Activated T-helper 17 cell treated with anti-CD3 and anti-CD28 coated beads, Interleukin-2, amount 50 U/mL, for 72 hours (primary cell): ENCODE measurements around the gene ZNF442. TPM values are rescaled to one million over a fixed set of nuclear protein-coding genes. Genes with fewer than 3 reads are reported as not detected.
"Not testable (repeated sequence)": the region's sequence is repeated elsewhere in the genome, so short reads cannot be mapped to it uniquely, and the experiment has no call there.

Experiments used
- ATAC-seq: fragments of 150-1000 bp; cut with Tn5 transposase; replicated peaks from 2 replicates; pipeline ENCODE4 v1.10.0; 2021; ENCODE audit warnings: mild to moderate bottlenecking, moderate library complexity
- H3K27ac Mint-ChIP-seq: one replicate; pipeline ENCODE4 v1.8.0; 2022; ENCODE audit warnings: mixed read lengths
- H3K27me3 Mint-ChIP-seq: one replicate; pipeline ENCODE4 v1.8.0; 2022; ENCODE audit warnings: mixed read lengths
- H3K36me3 Mint-ChIP-seq: one replicate; pipeline ENCODE4 v1.8.0; 2022; ENCODE audit warnings: low read depth, mild to moderate bottlenecking, mixed read lengths
- H3K4me1 Mint-ChIP-seq: one replicate; pipeline ENCODE4 v1.8.0; 2022; ENCODE audit warnings: mixed read lengths
- H3K4me3 Mint-ChIP-seq: one replicate; pipeline ENCODE4 v1.8.0; 2022; ENCODE audit warnings: mild to moderate bottlenecking, mixed read lengths
- H3K9me3 Mint-ChIP-seq: one replicate; pipeline ENCODE4 v1.8.0; 2022; ENCODE audit warnings: mixed read lengths
- total RNA-seq, 2 donors: library from RNA; stranded (reverse); gene quantifications; one replicate each; pipeline ENCODE4 v1.2.3, GENCODE V29; 2022

ZNF442 gene
- under 1 TPM; 0.56 to 0.61 TPM for total RNA-seq

DNA sequence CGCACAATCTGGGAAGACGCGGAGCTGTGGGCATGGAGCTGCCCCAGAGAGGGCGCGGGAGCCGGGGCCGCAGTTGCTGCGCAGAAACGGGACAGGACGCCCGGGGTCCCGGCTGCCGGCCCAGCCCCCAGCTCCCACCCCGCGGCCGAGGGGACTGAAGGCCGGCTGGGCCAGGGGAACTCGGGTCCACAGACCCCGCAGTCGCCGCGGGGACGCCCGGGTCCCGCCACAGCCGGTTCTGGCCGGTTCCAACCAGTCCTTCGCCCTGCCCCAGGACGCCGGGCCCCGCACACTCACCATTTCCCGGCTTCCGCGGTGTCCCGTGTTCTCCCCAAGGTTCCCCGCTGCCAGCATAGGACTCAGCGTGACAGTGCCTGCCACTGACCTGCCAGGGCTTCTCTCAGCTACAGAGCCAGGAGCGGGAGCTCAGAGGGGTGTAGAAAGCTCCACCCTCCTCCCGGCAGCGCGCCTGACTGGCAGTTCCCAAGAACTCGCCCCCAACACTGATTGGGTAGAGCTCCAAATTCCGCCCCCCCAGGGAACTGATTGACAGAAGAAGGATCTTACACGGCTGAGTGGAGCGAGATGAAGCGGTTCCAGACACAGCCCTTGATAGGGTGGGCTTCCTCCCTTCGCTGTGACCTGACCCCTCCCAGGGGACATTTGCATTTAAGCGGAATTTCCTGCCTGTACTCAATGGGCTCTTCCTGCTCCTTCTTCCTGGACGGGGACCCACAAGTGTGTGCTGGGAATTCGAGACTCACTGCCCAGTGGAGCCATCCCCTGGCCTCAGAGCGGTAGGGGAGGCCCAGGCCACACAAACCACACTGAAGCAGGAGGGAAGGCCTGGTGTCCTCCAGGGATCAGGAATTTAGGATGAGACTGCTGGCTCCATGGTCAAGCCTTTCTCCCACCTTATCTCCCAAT is at the start of gene ZNF442:
Gene ZNF442, minus strand, starts transcription at position 448 of the 927 bp plus-strand sequence. CDS start 2,052 bp downstream, outside the sequence.
- peak within 1 kb of the TSS; percentile 94 for H3K4me3 Mint-ChIP-seq
- H3K36me3 Mint-ChIP-seq: no peaks in the 10 kb centered on the region
- H3K9me3 Mint-ChIP-seq: no peaks in the 10 kb centered on the region
- ATAC-seq: peak; percentile 100
- peak within 1 kb of the TSS; percentile 76 for H3K27ac Mint-ChIP-seq
- H3K4me1 Mint-ChIP-seq: peaks cover 8% of the 10 kb centered on the region
- no peaks in the 10 kb centered on the region for H3K27me3 Mint-ChIP-seq

DNA sequence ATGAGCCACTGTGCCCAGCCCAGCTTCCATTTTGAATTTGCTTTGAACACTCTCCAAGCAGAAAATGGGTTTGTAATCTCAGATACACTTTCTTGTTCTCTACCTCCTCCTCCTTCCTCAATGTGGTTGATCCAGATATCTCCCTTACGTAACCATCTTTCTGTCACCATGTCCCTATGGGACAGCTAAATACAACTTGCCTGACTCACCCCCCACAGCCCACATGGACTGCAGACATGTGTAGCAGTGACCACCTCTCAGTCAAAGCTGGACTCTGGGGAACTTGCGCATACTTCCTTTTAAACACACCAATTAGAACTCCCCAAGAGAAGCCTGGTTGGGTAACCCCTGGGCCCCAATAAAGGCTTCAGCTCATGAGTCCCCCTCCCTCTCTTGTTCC is 46.4 kb upstream of the ZNF442 start:
- ATAC-seq: no peak
- no peak overlapping the region for H3K4me3 Mint-ChIP-seq
- H3K27me3 Mint-ChIP-seq: no peaks in the 10 kb centered on the region
- no peaks in the 10 kb centered on the region for H3K4me1 Mint-ChIP-seq
- H3K9me3 Mint-ChIP-seq: peaks cover 6% of the 10 kb centered on the region
- H3K36me3 Mint-ChIP-seq: no peaks in the 10 kb centered on the region
- H3K27ac Mint-ChIP-seq: no peak overlapping the region

DNA sequence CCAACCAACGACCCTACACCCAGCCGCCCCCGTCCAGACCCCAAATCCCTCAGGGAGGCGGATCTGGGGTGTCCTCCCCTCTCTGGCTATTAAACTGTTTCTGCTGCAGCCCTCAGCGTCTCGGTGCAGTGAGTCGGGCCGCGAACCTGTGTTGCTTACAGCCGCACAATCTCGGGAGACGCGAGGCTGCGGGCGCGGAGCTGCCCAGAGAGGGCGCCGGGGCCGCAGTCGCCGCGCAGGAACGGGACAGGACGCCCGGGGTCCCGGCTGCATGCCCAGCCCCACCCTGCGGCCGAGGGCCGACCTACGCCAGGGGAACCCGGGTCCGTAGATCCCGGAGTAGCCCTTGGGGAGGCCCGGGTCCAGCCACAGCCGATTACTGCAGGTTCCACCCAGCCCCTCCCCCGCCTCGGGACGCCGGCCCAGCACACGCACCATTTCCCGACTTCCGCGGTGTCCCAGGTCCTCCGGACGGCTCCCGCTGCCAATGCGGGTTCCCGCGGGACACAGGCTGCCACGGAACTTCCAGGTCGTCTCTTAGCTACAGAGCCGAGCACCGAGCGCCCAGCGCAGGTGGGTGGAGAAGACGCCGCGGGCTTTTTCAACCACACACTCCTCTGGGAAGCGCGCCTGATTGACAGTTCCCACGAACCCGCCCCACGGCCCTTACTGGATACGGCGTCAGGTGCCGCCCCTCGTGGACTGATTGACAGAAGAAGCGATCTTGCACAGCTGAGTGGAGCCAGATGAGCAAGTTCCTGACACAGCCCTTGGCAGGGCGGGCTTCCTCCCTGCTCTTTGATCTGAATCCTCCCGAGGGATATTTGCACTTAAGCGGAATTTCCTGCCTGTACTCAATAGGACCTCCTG is 35.4 kb upstream of the ZNF442 start, which contains the start of gene ZNF799:
Gene ZNF799, minus strand, starts transcription at position 639 of the 870 bp plus-strand sequence. Its CDS starts 201 bp downstream, at position 438.
- peak; percentile 98 for ATAC-seq
- no peaks in the 10 kb centered on the region for H3K4me1 Mint-ChIP-seq
- H3K36me3 Mint-ChIP-seq: peaks cover 8% of the 10 kb centered on the region
- H3K4me3 Mint-ChIP-seq: peak within 1 kb of the TSS; percentile 92
- no peaks in the 10 kb centered on the region for H3K27me3 Mint-ChIP-seq
- H3K27ac Mint-ChIP-seq: peak within 1 kb of the TSS; percentile 82
- no peaks in the 10 kb centered on the region for H3K9me3 Mint-ChIP-seq

DNA sequence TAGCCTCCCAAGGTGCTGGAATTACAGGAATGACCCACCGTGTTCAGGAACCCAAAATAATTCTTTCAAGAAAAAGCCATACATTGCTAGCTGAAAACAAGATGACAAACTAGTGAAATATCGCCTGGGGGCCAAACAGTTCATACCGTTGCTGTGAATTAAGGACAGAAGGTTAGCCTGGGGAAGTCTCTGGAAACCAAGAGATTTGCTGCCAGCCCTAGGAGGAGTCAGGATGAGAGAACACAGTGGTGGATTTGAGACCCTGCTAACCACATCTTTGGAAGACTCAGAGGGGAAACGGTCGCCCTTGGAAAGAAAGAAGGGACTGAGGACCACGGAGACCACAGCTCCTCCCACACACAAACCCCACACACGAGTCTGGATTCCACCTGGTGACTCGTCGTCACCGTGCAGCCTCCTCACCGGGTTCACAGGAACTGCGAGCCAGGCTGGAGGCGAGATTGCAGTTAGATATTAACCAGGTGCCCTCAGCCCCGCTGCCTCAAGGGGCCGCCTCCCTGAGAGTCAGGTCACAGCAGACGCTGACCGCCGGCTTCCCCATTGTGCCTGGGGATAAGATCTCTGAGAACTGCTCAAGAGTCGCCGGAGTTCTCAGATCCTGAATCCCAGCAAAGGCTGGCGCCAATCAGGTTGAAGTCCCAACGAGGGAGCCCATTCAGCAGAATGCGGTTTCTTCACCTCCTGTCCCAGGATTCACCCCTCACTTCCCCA is 34.6 kb upstream of the ZNF442 start:
- not testable (repeated sequence) for H3K27me3 Mint-ChIP-seq, H3K4me1 Mint-ChIP-seq, H3K9me3 Mint-ChIP-seq
- peak overlapping the region; percentile 92 for H3K4me3 Mint-ChIP-seq
- H3K27ac Mint-ChIP-seq: peak overlapping the region; percentile 82
- H3K36me3 Mint-ChIP-seq: peaks cover 14% of the 10 kb centered on the region
- ATAC-seq: peak; percentile 41

DNA sequence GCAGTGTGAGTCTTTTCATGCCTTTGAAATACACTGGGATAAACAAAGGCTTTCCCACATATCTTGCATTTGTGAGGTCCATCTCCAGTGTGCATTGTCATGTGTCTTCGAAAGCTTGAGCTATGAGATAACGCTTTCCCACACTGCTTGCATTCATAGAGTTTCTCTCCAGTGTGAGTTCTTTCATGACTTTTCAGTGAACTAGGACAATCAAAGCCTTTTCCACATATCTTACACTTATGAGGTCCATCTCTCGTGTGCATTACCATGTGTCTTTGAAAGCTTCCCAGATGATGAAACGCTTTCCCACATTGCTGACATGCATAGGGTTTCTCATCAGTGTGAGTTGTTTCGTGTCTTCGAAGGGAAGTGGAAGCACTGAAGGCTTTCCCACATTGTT is 25.7 kb upstream of the ZNF442 start:
- not testable (repeated sequence) for H3K27ac Mint-ChIP-seq, H3K4me1 Mint-ChIP-seq, H3K27me3 Mint-ChIP-seq, ATAC-seq, H3K4me3 Mint-ChIP-seq
- peaks cover 15% of the 10 kb centered on the region for H3K9me3 Mint-ChIP-seq
- peaks cover 60% of the 10 kb centered on the region for H3K36me3 Mint-ChIP-seq

DNA sequence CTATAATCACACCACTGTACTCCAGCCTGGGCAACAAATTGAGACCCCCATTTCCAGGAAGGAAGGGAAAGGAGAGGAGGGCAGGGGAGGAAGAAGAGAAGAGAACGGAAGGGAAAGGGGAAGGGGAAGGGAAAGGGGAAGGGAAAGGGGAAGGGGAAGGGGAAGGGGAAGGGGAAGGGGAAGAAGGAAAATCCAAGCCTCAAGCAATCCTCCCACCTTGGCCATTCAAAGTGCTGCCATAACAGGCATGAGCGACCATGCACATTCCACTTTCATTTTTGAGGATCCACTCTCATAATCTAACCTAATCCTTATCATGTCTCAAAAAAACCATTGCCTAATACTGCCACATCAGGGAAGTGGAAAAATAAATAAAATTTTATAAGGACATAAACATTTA is 20.9 kb upstream of the ZNF442 start:
- not testable (repeated sequence) for H3K27ac Mint-ChIP-seq, H3K4me1 Mint-ChIP-seq, ATAC-seq

DNA sequence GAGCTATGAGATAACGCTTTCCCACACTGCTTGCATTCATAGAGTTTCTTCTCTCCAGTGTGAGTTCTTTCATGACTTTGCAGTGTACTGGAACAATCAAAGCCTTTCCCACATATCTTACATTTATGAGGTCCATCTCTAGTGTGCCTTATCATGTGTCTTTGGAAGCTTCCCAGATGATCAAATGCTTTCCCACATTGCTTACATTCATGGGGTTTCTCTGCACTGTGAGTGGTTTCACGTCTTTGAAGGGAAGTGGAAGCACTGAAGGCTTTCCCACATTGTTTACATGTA is 14.9 kb upstream of the ZNF442 start:
- Mint-ChIP-seq H3K4me1 (no peaks in the 10 kb centered on the region), H3K4me3 (no peak overlapping the region), H3K36me3 (peaks cover 7% of the 10 kb centered on the region), H3K27me3 (peaks cover under 1% of the 10 kb centered on the region), H3K9me3 (peaks cover 27% of the 10 kb centered on the region), H3K27ac (no peak overlapping the region)
- ATAC-seq: no peak

More for the DNA sequence above, 20.9 kb upstream of the ZNF442 start:
- not testable (repeated sequence) for H3K27me3 Mint-ChIP-seq, H3K4me3 Mint-ChIP-seq
- H3K9me3 Mint-ChIP-seq: peaks cover 17% of the 10 kb centered on the region
- peaks cover 26% of the 10 kb centered on the region for H3K36me3 Mint-ChIP-seq

DNA sequence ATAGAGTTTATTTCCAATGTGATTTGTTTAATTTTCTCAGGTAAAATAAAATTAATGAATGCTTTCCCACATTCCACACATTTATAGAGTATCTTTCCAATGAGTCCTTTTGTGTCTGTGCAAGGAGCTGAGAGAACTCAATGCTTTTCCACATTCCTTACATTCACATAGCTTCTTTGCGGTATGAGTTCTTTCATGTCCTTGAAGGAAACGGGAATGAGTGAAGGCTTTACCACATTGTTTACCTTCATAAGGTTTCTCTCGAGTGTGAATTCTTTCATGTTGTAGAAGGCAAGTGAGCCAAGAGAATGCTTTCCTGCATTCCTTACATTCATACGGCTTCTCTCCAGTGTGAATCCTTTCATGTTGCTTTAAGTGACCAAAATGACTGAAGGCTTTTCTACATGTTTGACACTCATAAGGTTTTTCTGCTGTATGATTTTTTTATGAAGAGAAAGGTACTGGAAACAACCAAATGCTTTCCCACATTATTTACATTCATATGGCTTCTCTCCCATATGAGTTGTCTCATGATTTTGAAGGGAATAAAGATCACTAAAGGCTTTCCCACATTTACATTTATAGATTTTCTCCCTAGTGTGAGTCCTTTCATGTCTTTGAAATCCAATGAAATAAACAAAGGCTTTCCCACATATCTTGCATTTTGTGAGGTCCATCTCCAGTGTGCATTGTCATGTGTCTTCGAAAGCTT is 14.4 kb upstream of the ZNF442 start:
- Mint-ChIP-seq H3K4me3 (no peak overlapping the region), H3K9me3 (peaks cover 27% of the 10 kb centered on the region)

DNA sequence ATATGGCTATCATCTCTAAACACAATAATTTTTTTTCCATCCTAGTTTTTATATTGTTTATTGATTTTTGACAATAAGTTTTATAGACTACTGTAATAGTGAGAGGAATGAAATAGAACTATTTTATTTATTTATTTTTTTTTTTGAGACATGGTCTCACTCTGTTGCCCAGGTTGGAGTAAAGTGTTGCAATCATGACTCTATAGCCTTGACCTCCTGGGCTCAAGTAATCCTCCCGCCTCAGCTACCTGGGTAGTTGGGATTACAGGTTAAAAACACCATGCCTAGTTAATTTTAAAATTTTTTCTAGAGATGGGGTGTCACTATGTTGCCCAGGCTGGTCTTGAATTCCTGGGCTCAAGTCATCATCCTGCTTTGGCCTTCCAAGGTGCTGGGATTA is 8.5 kb upstream of the ZNF442 start:
- Mint-ChIP-seq H3K4me3 (no peak overlapping the region), H3K9me3 (peaks cover 10% of the 10 kb centered on the region), H3K36me3 (no peaks in the 10 kb centered on the region), H3K27me3 (peaks cover 2% of the 10 kb centered on the region), H3K4me1 (no peaks in the 10 kb centered on the region), H3K27ac (no peak overlapping the region)
- ATAC-seq: no peak

More for the DNA sequence above, 14.4 kb upstream of the ZNF442 start:
- peaks cover 7% of the 10 kb centered on the region for H3K36me3 Mint-ChIP-seq
- no peak for ATAC-seq
- peaks cover 2% of the 10 kb centered on the region for H3K27me3 Mint-ChIP-seq
- H3K4me1 Mint-ChIP-seq: no peaks in the 10 kb centered on the region
- H3K27ac Mint-ChIP-seq: no peak overlapping the region

DNA sequence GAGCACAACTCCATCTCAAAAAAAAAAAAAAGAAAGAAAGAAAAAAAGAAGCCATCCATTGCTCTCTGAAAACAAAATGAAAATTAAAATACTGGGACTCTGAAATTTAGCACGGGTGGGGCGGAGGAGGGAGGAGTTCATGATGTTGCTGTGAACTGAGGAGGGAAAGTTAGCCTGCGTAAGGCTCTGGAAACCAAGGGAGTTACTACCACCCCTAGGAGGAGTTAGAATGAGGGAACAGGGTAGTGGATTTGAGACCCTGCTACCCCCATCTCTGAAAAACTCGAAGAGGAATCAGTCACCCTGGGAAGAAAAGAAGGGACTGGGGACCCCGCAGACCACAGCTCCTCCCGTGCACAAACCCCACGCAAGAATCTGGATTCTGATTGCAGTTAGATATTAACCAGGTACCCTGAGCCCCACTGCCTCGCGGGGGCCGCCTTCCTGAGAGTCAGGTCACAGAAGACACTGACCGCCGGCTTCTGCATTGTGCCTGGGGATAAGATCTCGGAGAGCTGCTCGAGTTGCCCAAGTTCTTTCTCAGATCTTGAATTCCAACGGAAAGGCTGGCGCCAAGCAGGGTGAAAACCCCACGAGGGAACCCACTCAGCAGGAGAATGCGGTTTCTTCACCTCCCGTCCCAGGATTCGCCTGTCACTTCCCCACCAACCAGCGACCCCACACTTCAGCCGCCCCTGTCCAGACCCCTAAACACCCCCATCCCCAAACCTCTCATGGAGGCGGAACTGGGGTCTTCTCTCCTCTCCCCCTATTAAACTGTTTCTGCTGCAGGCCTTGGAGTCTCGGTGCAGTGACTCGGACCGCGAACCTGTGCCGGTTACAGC is 870 bp downstream of the ZNF442 start:
- Mint-ChIP-seq H3K9me3 (no peaks in the 10 kb centered on the region), H3K4me1 (peaks cover 8% of the 10 kb centered on the region), H3K27me3 (no peaks in the 10 kb centered on the region), H3K36me3 (no peaks in the 10 kb centered on the region), H3K27ac (no peak overlapping the region), H3K4me3 (peak overlapping the region; percentile 94)
- ATAC-seq: no peak

DNA sequence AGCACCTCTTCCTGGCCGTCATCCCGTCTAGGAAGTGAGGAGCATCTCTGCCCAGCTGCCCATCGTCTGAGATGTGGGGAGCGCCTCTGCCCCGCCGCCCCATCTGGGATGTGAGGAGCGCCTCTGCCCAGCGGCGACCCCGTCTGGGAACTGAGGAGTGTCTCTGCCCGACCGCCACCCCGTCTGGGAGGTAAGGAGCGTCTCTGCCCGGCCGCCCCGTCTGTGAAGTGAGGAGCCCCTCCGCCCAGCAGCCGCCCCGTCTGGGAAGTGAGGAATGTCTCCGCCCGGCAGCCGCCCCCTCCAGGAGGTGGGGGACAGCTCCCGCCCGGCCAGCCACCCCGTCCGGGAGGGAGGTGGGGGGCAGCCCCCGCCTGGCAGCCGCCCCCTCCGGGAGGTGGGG is 3.2 kb downstream of the ZNF442 start:
- not testable (repeated sequence) for H3K9me3 Mint-ChIP-seq, H3K27ac Mint-ChIP-seq, ATAC-seq, H3K27me3 Mint-ChIP-seq, H3K36me3 Mint-ChIP-seq, H3K4me1 Mint-ChIP-seq, H3K4me3 Mint-ChIP-seq

DNA sequence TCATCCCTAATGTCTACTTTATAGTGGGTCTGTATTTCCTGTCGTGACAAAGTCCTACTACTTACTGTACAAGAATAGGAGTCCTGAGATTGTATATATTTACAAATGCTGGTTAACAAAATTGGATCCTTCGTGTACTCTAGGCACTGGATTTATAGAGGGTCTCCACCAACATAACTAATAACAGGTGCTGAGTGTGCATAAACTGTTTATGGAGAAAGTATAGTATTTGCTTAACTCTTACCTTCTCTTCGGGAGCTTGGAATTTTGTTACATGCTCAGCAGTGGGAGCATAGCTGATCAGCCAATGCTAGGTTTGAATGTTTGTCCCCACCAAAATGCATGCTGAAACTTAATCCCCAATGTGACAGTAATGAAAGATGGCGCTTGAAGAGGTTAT is 12.1 kb downstream of the ZNF442 start:
- H3K27ac Mint-ChIP-seq: no peak overlapping the region
- ATAC-seq: no peak
- H3K9me3 Mint-ChIP-seq: peaks cover 30% of the 10 kb centered on the region
- no peaks in the 10 kb centered on the region for H3K4me1 Mint-ChIP-seq
- H3K27me3 Mint-ChIP-seq: no peaks in the 10 kb centered on the region
- no peak overlapping the region for H3K4me3 Mint-ChIP-seq
- peaks cover 15% of the 10 kb centered on the region for H3K36me3 Mint-ChIP-seq

DNA sequence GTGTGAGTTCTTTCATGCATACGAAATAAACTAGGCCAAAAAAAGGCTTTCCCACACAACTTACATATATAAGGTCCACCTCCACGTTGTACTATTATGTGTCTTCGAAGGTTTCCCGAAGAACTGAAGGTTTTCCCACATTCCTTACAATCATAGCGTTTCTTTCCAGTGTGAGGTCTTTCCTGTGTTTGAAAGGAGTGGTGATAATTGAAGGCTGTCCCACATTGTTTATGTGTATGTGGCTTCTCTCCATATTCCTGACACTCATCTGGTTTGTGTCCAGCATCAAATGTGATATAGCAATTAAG is 14.6 kb downstream of the ZNF442 start:
- Mint-ChIP-seq H3K9me3 (peaks cover 27% of the 10 kb centered on the region), H3K4me1 (no peaks in the 10 kb centered on the region), H3K27ac (no peak overlapping the region), H3K4me3 (no peak overlapping the region), H3K36me3 (peaks cover 15% of the 10 kb centered on the region), H3K27me3 (no peaks in the 10 kb centered on the region)
- no peak for ATAC-seq
